ENCODE measurements around the gene KCNIP4. TPM values are rescaled to one million over a fixed set of nuclear protein-coding genes. Genes with fewer than 3 reads are reported as not detected.

KCNIP4 gene
- total RNA-seq, 1 donor from 2014 or later, result not detected

DNA sequence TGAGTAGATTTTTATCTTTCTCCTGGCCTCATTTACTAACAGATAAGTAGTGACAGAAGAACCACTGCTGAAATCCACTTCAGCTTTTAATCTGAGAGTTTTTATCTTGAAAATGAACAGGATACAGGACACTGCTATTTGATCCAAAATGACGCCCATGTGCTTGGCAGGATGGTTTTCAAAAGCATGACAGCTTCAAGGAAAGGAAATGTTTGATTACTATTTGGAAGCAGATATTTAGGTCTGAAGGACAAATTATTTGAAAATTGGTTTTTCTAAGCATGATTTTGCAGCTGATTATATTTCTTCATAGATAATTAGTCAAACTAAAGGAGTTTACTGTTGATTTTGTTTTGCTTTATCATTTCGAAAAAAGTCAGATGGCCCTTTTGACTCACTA, 1237.2 kb downstream of the KCNIP4 start:
- DNase-seq, result no peak

DNA sequence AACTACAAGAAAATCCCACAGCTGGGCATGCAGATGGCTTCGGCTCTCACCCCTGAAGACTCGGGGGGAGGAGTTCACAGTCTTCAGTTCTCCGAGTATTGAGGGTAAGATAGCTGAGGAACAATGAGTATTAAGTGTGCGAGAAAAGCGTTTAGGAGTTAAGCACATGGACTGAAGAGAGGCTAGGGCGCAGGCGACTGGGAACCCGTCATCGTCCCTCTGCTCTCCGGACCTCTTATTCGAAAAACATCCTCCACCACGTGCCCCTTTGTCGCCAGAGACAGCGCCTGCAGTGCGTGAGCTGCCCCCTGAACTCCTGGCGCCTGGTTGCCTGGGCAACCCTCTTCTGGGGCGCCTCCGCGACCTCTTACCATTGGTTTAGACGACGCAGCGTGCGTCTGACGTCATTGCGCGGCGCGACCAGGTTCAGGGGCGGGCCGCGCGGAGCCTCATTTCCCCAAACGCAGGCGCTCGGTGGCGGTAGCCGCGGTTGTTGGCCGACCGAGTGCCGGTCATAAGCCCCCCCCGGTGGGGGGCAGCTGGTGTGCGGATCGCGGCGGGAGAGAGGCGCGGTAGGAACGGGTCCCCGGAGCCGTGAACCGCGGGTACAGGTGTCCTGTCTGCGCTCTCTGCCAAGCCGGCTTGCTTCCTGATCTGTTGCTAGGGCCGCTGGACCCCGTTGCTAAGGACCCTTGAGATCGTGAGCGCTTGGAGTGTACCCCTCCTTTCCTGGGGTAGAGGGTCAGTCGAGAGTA, 1248.4 kb downstream of the KCNIP4 start, which contains the start of gene PACRGL:
TSS of gene PACRGL (plus strand) at position 452 of the 755 bp plus-strand sequence. CDS start 4,024 bp downstream, outside the sequence.
- DNase-seq, result peak; percentile 96

DNA sequence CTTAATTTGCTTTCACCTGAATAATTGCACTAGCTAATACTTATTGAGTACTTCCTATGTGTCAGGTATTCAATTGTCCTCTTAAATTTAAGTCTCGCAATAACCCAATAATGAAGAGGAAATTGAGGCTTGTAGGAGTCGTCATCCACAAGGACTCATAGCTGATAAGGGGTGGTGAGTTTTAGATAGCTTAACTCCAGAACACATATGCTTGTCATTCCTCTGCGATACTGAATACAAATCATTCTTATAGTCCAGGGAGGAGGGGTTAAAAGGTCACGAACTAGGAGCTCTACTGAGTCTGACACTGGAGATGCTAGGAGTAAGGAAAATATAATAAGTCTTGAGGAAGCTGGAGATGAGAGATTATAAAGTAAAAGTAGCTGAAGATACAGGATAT, 1249.8 kb downstream of the KCNIP4 start:
- no peak for DNase-seq

DNA sequence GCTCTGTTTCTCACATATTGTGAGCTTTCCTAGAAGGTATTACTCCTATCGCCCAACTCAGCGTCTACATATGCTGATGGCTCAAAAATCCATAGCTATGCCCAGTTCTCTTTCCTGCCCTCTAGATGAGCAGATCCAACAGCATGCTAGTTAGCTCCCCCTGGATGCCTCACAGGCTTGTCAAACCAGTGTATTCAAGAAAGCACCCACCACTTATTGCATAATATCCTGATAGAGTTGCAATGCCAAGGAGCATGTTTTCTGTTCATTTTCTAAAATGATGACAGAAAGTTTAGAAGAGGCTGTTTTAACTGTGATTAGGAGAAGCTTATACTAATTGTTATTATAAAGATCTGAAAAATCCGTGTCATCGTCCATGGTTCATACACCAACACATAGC, 1250.2 kb downstream of the KCNIP4 start:
- no peak for DNase-seq

DNA sequence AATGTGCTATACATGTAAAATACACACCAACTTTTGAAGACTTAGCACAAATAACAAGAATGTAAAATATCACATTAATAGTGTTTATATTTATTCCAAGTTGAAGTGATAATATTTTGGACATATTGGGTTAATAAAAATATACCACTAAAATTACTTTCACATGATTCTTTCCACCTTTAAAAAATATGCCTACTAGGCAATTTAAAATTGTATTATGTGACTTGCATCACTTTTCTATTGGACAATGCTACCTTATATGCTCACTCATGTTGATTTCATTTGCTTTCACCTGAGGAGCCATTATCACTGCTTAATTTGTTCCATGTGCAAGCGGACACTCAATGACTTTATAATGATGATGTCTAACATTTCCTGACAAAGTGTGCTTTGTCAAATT, 1251.8 kb downstream of the KCNIP4 start:
- DNase-seq, result no peak

DNA sequence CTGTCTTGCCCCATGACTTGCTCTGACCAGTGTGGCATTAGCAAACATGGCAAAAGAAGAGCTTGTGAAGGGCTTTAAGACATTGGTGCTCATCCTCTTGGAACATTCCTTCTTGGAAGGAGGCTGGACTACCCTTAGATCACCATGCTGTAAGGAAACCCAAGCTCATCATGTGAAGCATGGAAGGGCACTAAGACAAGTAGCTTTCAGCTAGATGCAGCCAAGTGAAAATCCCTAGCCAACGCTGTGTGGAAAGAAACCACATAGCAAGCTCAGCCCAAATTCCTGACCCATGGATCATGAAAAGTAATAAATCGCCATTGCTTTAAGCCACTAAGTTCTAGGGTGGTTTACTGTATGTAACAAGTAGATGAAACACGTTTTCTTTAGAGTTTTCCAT, 1260.7 kb downstream of the KCNIP4 start:
- DNase-seq, result no peak

DNA sequence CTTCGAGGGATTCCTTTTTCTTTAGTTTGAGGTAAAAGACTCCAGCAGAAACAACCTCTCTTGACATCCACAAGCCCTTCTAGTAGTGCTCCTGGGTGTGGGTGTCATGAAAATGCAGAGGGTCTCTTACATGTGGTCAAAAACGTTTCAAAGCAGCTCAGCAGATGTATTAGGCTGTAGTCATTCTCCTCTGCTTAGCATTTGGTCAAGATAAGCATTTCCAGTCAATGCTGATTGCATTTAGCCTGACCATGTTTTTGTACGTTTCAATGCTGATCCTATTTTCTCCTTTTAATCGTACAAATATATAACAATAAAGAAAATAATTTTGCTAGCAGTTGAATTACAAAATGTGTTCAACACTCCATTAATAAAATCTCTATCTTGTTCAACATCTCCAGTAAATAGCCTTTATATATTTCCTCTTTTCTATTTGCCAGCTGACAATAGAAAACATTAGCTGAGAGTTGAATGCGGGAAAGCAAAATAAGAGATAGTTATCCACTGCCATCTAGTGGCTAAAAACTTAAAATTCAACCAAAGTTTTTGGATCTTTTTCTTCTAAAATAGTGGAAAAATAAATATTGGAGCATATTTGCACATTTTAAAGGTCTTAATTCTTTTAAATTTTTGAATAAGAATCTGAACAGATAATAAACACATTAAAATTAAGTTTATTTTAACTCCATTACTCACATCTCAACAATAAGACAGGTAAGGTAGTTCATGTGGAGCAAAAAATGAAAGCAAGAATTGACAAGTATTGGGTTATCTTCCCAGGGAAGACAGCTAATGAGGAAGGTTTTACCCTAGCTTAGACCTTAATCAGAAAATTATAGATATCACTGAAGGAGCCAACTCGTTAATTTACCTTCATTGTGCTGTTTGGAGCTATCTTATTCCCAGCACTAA, 1263.5 kb downstream of the KCNIP4 start:
- peak; percentile 52 for DNase-seq

DNA sequence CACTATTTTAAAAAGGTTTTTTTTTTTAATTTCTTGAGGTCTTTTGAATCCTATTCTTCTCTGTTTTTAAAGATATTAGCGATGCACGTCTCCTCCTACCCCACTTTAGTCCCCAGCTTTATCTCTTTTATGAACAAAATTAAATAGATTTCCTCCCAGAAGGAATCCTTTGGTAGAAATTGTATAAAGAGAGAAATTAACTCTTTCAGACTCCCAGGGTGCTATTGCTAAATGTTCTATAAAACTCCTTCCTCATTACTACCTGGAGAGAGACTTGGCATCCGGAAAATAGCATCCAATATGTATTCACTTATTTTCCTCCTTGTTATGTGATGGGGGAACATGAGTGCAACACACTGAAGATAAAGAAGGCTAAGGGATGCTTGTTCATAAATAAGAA, 1264.8 kb downstream of the KCNIP4 start:
- no peak for DNase-seq

DNA sequence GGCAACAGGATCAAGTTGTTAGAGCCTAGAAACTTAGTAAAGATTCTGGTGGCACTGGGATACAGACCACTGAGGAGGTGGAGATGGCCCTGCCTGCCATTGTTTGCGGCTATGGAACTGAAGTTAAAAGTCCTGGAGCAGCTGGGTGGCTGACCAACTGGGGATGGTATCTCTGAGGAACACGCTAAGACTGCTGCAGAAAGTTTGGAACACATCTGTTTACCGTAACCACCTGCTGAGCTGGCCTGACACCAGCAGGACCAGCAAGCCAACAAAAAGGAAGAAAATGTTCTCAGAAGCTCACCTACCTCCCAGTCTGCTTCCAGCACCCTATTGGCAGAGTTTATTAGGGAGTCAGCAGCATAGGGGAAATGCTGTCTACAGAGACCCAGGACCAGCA, 1265.7 kb downstream of the KCNIP4 start:
- DNase-seq, result no peak

DNA sequence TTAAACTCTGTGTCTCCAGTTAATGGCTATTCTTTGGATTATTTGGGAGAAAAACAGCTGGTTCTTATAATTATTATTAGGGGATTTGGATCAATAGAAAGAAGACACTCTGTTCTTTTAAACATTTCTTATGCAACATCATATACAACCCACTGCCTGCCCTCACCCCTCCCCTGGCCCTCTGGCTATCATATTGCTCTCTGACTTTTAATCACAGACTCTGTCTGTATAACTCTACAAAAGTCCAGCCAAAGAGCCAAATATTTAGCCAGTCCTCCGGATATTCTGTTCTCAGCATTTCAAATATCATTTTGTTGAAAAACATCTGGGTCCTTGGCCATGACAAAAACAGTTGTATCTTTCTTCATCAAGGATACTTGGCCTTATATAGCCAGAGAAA, 1267.3 kb downstream of the KCNIP4 start:
- DNase-seq, result no peak

DNA sequence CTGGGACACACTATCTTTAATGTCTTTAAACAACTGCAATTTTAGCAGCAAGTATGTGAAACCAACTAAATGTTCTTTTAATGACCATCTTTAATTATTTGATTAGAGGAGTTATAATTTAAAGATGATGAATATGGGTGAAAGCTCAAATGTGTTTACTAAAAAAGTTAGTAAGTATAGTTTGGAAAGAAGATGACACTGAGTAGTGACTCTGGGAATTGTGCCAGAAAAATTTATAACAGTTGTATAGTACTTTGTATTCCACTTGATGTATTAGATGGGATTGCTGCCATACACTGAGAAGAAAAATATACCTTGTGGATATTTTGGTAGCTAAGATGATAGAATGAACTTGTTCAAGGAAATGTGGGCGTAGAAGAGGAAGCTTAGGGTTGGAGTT, 1267.8 kb downstream of the KCNIP4 start:
- no peak for DNase-seq

DNA sequence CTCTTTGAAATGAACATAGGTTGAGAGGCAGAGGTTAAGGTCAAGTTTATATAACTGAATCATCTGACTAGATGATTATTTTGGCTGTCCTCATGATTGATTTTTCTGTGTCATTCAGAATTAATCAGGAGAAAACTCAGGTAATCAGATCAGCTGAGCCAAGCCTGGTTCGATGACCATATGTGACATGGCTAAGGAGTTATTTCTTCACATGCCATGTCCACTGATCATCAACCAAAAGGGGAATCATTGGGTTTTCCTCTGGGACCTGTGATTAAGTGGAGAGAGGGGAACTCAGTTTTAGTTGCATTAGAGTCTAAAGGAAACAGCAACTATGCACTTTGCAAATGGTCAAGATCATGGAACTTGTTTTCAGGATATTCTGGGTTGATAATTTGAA, 1268.6 kb downstream of the KCNIP4 start:
- no peak for DNase-seq

Measured in dermis blood vessel endothelial cell (primary cell).